Loucy (cell line): Measurements from ENCODE around the gene MCM8.
A peak's percentile ranks its signal among the peaks of the same experiment; 100 is the strongest.

Source experiments
- H2AFZ ChIP-seq: fragments of 200-600 bp; sonication (generic); 2 replicates; pipeline ENCODE4 v1.6.0; 2016; ENCODE audit warnings: antibody characterized with exemption, mild to moderate bottlenecking, low read length, moderate library complexity
- H3F3A ChIP-seq: fragments of 200-600 bp; 2 replicates; pipeline ENCODE4 v1.6.0; 2016; ENCODE audit warnings: antibody characterized with exemption, low read depth, mild to moderate bottlenecking
- H3K27me3 ChIP-seq: fragments of 200-600 bp; sonication (generic); 2 replicates; pipeline ENCODE4 v1.6.1; 2014; ENCODE audit warnings: low read length, mild to moderate bottlenecking; ENCODE audit not compliant: insufficient read depth, poor library complexity, severe bottlenecking
- H3K36me3 ChIP-seq: fragments of 200-600 bp; sonication (generic); 2 replicates; pipeline ENCODE4 v1.6.1; 2016; ENCODE audit warnings: low read length; ENCODE audit not compliant: insufficient read depth
- H3K4me1 ChIP-seq: fragments of 200-600 bp; sonication (generic); 2 replicates; pipeline ENCODE4 v1.5.1; 2014; ENCODE audit warnings: low read length, mild to moderate bottlenecking; ENCODE audit not compliant: insufficient read depth, poor library complexity, severe bottlenecking
- H3K4me2 ChIP-seq: fragments of 200-600 bp; sonication (generic); 2 replicates; pipeline ENCODE4 v1.6.0; 2014; ENCODE audit warnings: antibody characterized with exemption, low read length, low read depth, mild to moderate bottlenecking; ENCODE audit not compliant: poor library complexity, severe bottlenecking
- H3K4me3 ChIP-seq: fragments of 200-600 bp; sonication (generic); 2 replicates; pipeline ENCODE4 v1.5.1; 2014; ENCODE audit warnings: low read length, mild to moderate bottlenecking, mixed read lengths; ENCODE audit not compliant: poor library complexity, severe bottlenecking
- H3K79me2 ChIP-seq: fragments of 200-600 bp; sonication (generic); 2 replicates; pipeline ENCODE4 v1.6.1; 2014; ENCODE audit warnings: low read length; ENCODE audit not compliant: insufficient read depth
- H3K9ac ChIP-seq: fragments of 200-600 bp; sonication (generic); 2 replicates; pipeline ENCODE4 v1.6.0; 2014; ENCODE audit warnings: mild to moderate bottlenecking, low read depth, low read length, moderate library complexity; ENCODE audit not compliant: poor library complexity, severe bottlenecking
- H3K9me2 ChIP-seq: fragments of 200-600 bp; sonication (generic); replicated peaks from 2 replicates; pipeline ENCODE4 v1.6.1; 2016; ENCODE audit warnings: low read depth, low read length, mixed read lengths
- H3K9me3 ChIP-seq: fragments of 200-600 bp; sonication (generic); 2 replicates; pipeline ENCODE4 v1.6.1; 2014; ENCODE audit warnings: mild to moderate bottlenecking, antibody characterized with exemption, low read length, low read depth; ENCODE audit not compliant: insufficient read depth
- H4K20me1 ChIP-seq: fragments of 200-600 bp; sonication (generic); 2 replicates; pipeline ENCODE4 v1.6.0; 2014; ENCODE audit warnings: antibody characterized with exemption, low read length, mild to moderate bottlenecking; ENCODE audit not compliant: insufficient read depth, poor library complexity, severe bottlenecking
- EZH2phosphoT487 ChIP-seq: fragments of 200-600 bp; IDR thresholded peaks from 2 replicates; pipeline ENCODE4 v1.6.1; 2018; ENCODE audit warnings: antibody characterized with exemption, mild to moderate bottlenecking, moderate library complexity, borderline replicate concordance
- TF ChIP-seq, protein P1 (sequence below): fragments of 200-600 bp; sonication (generic); conservative IDR thresholded peaks from 2 replicates; pipeline ENCODE4 v1.5.1; 2014; ENCODE audit warnings: mild to moderate bottlenecking, antibody characterized with exemption, low read length

The MCM8 gene

DNA sequence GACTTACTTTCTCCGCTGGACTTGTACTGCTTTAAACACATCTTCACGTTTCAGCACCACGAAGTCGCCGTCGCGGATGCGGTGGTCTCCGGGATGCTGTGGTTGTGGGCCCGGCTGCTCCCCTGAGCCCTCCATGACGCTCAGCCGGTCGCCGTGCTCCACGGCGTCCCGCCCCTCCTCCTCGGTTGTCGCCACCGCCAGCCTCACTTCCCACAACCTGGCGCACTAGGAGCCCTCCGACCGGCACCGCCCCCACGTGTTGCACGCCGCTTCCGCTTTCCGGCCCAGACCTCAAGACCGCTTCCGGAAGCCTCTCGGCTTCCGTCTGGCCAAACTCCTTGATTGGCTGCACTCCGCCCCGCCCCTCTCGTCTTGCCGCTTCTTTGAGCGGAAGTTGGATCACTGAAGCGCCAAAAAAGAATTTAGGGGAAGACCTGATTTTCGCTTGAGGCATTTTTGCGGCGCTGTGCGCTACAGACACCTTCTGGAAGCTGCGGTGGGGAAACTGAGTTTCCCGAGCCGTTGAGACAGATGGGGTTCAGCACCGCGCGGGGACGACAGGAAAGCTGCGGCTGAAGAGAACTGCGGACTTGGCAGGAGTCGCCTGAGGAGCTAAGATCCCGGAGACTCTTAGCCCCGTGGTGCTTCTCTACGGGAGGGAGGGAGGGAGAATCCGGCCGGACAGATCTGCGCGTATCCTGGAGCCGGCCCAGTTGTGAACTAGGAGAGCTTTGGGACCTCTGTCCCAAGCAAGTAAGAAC, at the start of gene MCM8, which contains the start of gene TRMT6:
TSS of gene MCM8 (plus strand) at position 382 of the 761 bp plus-strand sequence. CDS start 1,364 bp downstream, outside the sequence.
TSS of gene TRMT6 (minus strand) at position 263 of the 761 bp plus-strand sequence. CDS start at position 135, 128 bp downstream.
- Histone ChIP-seq H3K4me1 (peaks cover 40% of the 10 kb centered on the region), H3K4me2 (peak within 1 kb of the TSS; percentile 100), H3K9me3 (no peaks in the 10 kb centered on the region), H4K20me1 (peaks cover 5% of the 10 kb centered on the region), H3K9ac (peak within 1 kb of the TSS; percentile 88), H3K36me3 (peaks cover 23% of the 10 kb centered on the region; the same call in 1 of the 2 replicates), H3K9me2 (no peaks in the 10 kb centered on the region), H3K4me3 (peak within 1 kb of the TSS; percentile 100), H3K27me3 (no peaks in the 10 kb centered on the region), H2AFZ (peak within 1 kb of the TSS; percentile 97), H3K79me2 (peaks cover 69% of the 10 kb centered on the region), H3F3A (no peaks in the 10 kb centered on the region)
- no peak for TF ChIP-seq EZH2phosphoT487
- TF ChIP-seq, protein P1, sequence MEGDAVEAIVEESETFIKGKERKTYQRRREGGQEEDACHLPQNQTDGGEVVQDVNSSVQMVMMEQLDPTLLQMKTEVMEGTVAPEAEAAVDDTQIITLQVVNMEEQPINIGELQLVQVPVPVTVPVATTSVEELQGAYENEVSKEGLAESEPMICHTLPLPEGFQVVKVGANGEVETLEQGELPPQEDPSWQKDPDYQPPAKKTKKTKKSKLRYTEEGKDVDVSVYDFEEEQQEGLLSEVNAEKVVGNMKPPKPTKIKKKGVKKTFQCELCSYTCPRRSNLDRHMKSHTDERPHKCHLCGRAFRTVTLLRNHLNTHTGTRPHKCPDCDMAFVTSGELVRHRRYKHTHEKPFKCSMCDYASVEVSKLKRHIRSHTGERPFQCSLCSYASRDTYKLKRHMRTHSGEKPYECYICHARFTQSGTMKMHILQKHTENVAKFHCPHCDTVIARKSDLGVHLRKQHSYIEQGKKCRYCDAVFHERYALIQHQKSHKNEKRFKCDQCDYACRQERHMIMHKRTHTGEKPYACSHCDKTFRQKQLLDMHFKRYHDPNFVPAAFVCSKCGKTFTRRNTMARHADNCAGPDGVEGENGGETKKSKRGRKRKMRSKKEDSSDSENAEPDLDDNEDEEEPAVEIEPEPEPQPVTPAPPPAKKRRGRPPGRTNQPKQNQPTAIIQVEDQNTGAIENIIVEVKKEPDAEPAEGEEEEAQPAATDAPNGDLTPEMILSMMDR, result no peak

DNA sequence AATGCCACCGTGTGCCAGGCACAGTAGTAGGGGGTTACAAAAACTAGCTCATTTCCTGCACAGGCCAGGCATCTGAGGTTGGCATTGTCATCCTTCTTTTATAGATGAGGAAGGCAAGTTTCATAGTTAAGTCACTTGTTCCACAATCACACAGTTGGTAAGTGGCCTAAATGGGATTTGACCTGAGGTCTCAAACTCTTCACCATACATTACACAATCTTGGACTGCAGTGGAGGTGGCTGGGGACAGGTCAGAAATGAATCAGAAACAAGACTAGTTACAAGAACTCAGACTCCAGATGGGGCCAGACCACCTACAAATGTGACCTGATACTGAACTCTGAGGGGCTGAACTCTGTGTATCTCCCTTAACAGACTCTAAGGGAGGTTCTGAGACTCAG, 49.5 kb upstream of the MCM8 start:
- Histone ChIP-seq H3K4me3 (no peak overlapping the region), H3K9me2 (no peaks in the 10 kb centered on the region), H3K79me2 (no peaks in the 10 kb centered on the region), H3K9me3 (no peaks in the 10 kb centered on the region), H3K9ac (no peak overlapping the region), H3K27me3 (no peaks in the 10 kb centered on the region), H3K4me2 (no peak overlapping the region), H3F3A (no peaks in the 10 kb centered on the region), H2AFZ (no peak overlapping the region), H3K36me3 (no peaks in the 10 kb centered on the region), H3K4me1 (no peaks in the 10 kb centered on the region), H4K20me1 (no peaks in the 10 kb centered on the region)
- TF ChIP-seq, protein P1, result no peak

DNA sequence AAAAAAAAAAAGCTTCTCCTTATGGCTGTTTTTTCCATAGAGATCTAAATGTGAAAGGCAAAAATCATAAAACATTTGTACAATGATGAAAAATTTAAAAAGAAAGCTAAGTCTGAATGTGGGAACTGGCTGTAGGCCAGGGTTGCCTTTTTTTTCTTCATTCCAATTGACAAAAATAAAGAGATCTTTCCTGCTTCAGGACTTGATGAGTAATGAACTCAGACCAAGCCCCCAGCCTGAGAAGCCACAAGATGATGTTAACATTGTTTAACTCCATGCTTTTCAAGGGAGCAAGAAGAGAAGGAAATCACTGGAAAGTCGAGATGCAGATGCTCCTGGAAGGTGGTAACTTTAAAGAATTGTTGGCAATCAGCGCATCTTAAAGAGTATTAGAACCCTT, 41.5 kb upstream of the MCM8 start:
- Histone ChIP-seq H3K79me2 (no peaks in the 10 kb centered on the region), H2AFZ (no peak overlapping the region)

More for the DNA sequence above, 41.5 kb upstream of the MCM8 start:
- no peaks in the 10 kb centered on the region for H3K9me2 ChIP-seq
- H3K27me3 ChIP-seq, result peaks cover 5% of the 10 kb centered on the region
- no peaks in the 10 kb centered on the region for H3K36me3 ChIP-seq
- no peak overlapping the region for H3K4me3 ChIP-seq
- no peaks in the 10 kb centered on the region for H3K4me1 ChIP-seq
- no peaks in the 10 kb centered on the region for H4K20me1 ChIP-seq
- H3F3A ChIP-seq, result no peaks in the 10 kb centered on the region
- H3K4me2 ChIP-seq, result no peak overlapping the region
- no peak overlapping the region for H3K9ac ChIP-seq
- no peaks in the 10 kb centered on the region for H3K9me3 ChIP-seq
- TF ChIP-seq, protein P1, result no peak
- TF ChIP-seq EZH2phosphoT487, result no peak
